Measurements from ENCODE around the gene LRRC34. TPM values are rescaled to one million over a fixed set of nuclear protein-coding genes. Genes with fewer than 3 reads are reported as not detected.
A peak's percentile ranks its signal among the peaks of the same experiment; 100 is the strongest.

LRRC34 gene
- total RNA-seq, 1 experiment from 2014 or later: not detected

GRCh38 chr3:169772305-169772896, 40.3 kb downstream of the LRRC34 start:
- Mint-ChIP-seq H3K27me3 (ENCODE audit: insufficient read depth, unreplicated experiment) (no peaks in the 10 kb centered on the region), H3K4me3 (ENCODE audit: unreplicated experiment) (peak overlapping the region; percentile 94), H3K4me1 (ENCODE audit: insufficient read depth, unreplicated experiment) (peaks cover 4% of the 10 kb centered on the region), H3K9me3 (ENCODE audit: unreplicated experiment) (no peaks in the 10 kb centered on the region), H3K36me3 (ENCODE audit: insufficient read depth, unreplicated experiment) (peaks cover 51% of the 10 kb centered on the region), H3K27ac (ENCODE audit: low read depth, unreplicated experiment) (peak overlapping the region; percentile 99)
- POLR2A ChIA-PET: interaction anchor here (0.6 to 3.5 kb wide), 20 partner anchors 10 to 1683 kb away, joined by 3 to 50 read pairs (median 5); partner anchors contain the start of genes PRKCI, SEC62 and TERC
- BruUV-seq (replicated peaks): no TSS peak
- DNase-seq (ENCODE audit: unreplicated experiment): peak; percentile 85
- CTCF ChIA-PET: interaction anchor here (0.6 to 2.5 kb wide), 12 partner anchors 9 to 745 kb away, joined by 3 to 14 read pairs (median 3); partner anchors contain the start of gene TERC
- TF ChIP-seq, protein P1, sequence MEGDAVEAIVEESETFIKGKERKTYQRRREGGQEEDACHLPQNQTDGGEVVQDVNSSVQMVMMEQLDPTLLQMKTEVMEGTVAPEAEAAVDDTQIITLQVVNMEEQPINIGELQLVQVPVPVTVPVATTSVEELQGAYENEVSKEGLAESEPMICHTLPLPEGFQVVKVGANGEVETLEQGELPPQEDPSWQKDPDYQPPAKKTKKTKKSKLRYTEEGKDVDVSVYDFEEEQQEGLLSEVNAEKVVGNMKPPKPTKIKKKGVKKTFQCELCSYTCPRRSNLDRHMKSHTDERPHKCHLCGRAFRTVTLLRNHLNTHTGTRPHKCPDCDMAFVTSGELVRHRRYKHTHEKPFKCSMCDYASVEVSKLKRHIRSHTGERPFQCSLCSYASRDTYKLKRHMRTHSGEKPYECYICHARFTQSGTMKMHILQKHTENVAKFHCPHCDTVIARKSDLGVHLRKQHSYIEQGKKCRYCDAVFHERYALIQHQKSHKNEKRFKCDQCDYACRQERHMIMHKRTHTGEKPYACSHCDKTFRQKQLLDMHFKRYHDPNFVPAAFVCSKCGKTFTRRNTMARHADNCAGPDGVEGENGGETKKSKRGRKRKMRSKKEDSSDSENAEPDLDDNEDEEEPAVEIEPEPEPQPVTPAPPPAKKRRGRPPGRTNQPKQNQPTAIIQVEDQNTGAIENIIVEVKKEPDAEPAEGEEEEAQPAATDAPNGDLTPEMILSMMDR (IDR thresholded peaks at IDR 0.05; ENCODE audit: unreplicated experiment): no peak
- intact Hi-C loops (cut with micrococcal nuclease): loop anchor here (2.0 to 5.0 kb wide), 3 partner anchors 194 to 1040 kb away; partner anchors contain the start of gene SEC62

DNA sequence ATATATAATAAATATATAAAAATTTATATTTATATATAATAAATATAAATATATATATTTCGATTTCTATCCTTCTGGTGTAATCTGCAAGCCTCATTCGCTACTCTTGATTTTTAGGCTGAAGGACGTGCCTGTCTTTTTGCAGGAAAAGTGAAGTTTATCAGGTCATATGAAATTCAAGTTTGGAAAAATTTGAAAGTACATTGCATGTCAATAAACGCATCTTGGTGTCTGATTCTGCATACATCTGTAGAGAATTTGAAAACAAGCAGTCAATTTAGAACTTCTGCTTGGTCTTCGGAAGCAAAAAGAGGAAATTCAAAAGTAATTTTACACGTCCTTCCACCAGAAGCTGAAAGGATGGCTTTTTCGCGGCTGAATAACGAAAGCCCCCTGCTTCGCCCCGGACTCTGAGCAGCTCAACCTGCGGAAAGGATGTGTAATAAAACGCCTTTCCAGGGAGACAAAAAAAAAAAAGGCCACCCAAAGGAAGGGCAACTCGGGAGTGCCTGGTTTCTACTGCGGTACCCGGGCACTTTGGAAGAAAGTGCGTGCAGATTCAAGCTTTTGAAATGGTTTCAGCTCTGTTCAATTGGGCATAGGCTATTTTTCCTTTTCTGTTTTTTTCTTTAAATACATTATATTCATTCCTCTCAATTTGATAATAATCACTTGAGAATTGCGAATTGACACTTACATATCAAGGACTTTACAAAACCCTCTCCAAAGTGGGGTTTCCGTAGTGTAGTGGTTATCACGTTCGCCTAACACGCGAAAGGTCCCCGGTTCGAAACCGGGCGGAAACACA, 41.0 kb downstream of the LRRC34 start:
- Mint-ChIP-seq H3K27ac (ENCODE audit: low read depth, unreplicated experiment) (peak overlapping the region; percentile 99), H3K9me3 (ENCODE audit: unreplicated experiment) (no peaks in the 10 kb centered on the region), H3K27me3 (ENCODE audit: insufficient read depth, unreplicated experiment) (no peaks in the 10 kb centered on the region), H3K4me1 (ENCODE audit: insufficient read depth, unreplicated experiment) (peaks cover 4% of the 10 kb centered on the region), H3K4me3 (ENCODE audit: unreplicated experiment) (peak overlapping the region; percentile 94), H3K36me3 (ENCODE audit: insufficient read depth, unreplicated experiment) (peaks cover 49% of the 10 kb centered on the region)
- intact Hi-C loops (cut with micrococcal nuclease): loop anchor here (2.0 to 5.0 kb wide), 3 partner anchors 195 to 1041 kb away; partner anchors contain the start of gene SEC62
- ChIA-PET POLR2A (interaction anchor here (0.7 to 3.5 kb wide), 11 partner anchors 9 to 685 kb away, joined by 3 to 50 read pairs (median 6); partner anchors contain the start of genes PRKCI, SEC62 and TERC), CTCF (interaction anchor here (0.6 to 1.0 kb wide), 7 partner anchors 70 to 749 kb away, joined by 3 to 6 read pairs (median 3); no protein-coding TSS in a partner anchor)
- DNase-seq (ENCODE audit: unreplicated experiment): peak; percentile 82
- TF ChIP-seq, protein P1 (IDR thresholded peaks at IDR 0.05; ENCODE audit: unreplicated experiment): no peak
- no TSS peak for BruUV-seq (replicated peaks)

DNA sequence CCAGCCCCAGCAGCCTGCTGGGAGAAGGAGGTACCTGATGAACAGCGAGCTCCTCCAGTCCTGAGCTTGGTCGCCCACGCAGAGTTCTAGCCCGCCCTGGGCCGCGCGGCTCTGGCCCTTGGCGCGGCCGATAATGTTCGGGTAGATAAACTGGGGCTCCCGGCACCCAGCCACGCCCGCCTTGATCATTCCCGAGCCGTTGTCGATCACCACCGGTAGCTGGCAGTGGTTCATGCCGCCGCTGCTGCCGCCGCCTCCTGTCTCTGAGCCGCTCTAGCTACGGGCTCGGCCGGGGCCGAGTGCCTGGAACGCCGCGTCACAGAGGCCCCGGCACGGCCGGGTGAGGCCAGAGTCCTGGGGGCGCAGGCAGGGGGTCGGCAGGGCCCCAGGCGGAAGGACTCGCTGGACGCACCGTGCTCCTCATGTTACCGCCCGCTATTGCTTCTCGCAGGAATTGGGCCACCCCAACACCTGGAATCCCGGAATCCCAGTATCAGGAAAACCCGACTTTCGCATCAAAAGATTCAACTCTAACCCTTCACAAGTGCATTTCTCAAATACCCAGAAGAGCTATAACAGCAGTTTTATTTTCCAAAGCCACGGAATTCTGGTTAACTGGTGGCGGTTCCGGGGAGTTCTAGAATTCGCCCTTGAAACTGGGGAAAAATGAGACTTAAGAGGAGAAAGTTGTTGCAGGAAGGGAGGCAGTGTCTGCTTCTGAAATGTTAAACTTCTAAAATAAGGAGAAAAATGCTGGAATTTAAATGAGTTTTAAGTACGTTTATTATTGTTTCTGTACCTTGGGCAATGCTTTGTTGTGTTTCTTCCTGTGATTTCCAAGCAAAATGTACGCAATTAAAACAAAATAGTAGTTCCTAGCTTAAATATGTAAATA, 43.2 kb downstream of the LRRC34 start, which contains the start of gene ACTRT3:
TSS of gene ACTRT3 (minus strand) at position 275 of the 895 bp plus-strand sequence. CDS start at position 234, 41 bp downstream.
- H3K27me3 Mint-ChIP-seq (ENCODE audit: insufficient read depth, unreplicated experiment): no peaks in the 10 kb centered on the region
- POLR2A ChIA-PET: interaction anchor here (0.6 to 1.4 kb wide), 9 partner anchors 10 to 1674 kb away, joined by 3 to 7 read pairs (median 3); partner anchors contain the start of gene GOLIM4
- peaks cover 7% of the 10 kb centered on the region for H3K4me1 Mint-ChIP-seq (ENCODE audit: insufficient read depth, unreplicated experiment)
- H3K36me3 Mint-ChIP-seq (ENCODE audit: insufficient read depth, unreplicated experiment): peaks cover 36% of the 10 kb centered on the region
- peak within 1 kb of the TSS; percentile 80 for H3K4me3 Mint-ChIP-seq (ENCODE audit: unreplicated experiment)
- TF ChIP-seq, protein P1 (IDR thresholded peaks at IDR 0.05; ENCODE audit: unreplicated experiment): no peak
- peak within 1 kb of the TSS; percentile 96 for H3K27ac Mint-ChIP-seq (ENCODE audit: low read depth, unreplicated experiment)
- CTCF ChIA-PET: interaction anchor here (0.6 to 1.6 kb wide), 4 partner anchors 9 to 1454 kb away, joined by 3 to 4 read pairs (median 3); no protein-coding TSS in a partner anchor
- intact Hi-C loops (cut with micrococcal nuclease): loop anchor here (5.0 kb wide), 2 partner anchors 622 to 1043 kb away; no protein-coding TSS in a partner anchor
- peak; percentile 73 for DNase-seq (ENCODE audit: unreplicated experiment)
- no TSS peak for BruUV-seq (replicated peaks)
- no peaks in the 10 kb centered on the region for H3K9me3 Mint-ChIP-seq (ENCODE audit: unreplicated experiment)
